IPS-18a (cell line): Measurements from ENCODE around the gene GPR108.
"Not testable (repeated sequence)": the region's sequence is repeated elsewhere in the genome, so short reads cannot be mapped to it uniquely, and the experiment has no call there.

Experiments used
- H3K27ac ChIP-seq: one replicate; pipeline ENCODE4 v1.5.1; 2013; ENCODE audit warnings: low read length
- H3K27me3 ChIP-seq: one replicate; pipeline ENCODE4 v1.6.1; 2013; ENCODE audit warnings: mild to moderate bottlenecking, low read length; ENCODE audit not compliant: control insufficient read depth, insufficient read depth
- H3K36me3 ChIP-seq: one replicate; pipeline ENCODE4 v1.6.1; 2013; ENCODE audit warnings: low read depth, low read length; ENCODE audit not compliant: control insufficient read depth
- H3K4me1 ChIP-seq: one replicate; pipeline ENCODE4 v1.6.1; 2013; ENCODE audit warnings: low read depth, low read length; ENCODE audit not compliant: control insufficient read depth
- H3K4me3 ChIP-seq: one replicate; pipeline ENCODE4 v1.5.1; 2013; ENCODE audit warnings: low read length
- H3K9ac ChIP-seq: one replicate; pipeline ENCODE4 v1.6.1; 2013; ENCODE audit warnings: mild to moderate bottlenecking, low read length, moderate library complexity
- H3K9me3 ChIP-seq: one replicate; pipeline ENCODE4 v1.6.1; 2013; ENCODE audit warnings: low read depth, low read length; ENCODE audit not compliant: control insufficient read depth

The GPR108 gene

DNA sequence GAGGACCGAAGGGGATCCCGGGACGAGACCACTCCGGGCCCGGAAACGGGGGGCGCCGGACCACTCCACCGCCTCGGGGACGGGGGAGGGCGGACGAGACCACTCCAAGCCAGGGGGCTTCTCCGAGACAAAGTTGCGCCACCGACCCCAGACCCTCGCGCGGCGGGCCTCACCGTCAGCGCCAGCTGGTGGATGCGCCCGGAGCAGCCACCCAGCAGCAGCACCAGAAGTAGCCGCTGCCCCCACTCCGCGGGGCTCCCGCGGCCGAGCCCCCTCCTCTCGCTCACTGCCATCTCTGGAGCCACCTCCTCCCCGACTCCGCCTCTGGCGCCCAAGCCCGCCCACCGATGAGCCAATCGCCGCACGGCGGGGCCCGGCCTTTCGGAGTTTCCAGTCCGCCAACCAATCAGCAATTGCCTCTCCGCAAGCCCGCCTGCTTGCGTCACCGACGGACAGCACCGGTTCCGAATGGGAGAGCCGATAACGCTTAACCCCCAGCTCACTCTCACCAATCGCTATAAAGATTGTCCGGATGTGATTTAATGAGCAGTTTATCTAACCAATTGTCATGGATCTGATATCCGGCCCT, at the start of gene GPR108:
GPR108 (minus strand) TSS at position 297 of the 589 bp plus-strand sequence; CDS start at position 293, 4 bp downstream.
- H3K36me3 ChIP-seq: no peaks in the 10 kb centered on the region
- H3K4me3 ChIP-seq: peak within 1 kb of the TSS; percentile 71
- H3K27me3 ChIP-seq: no peaks in the 10 kb centered on the region
- H3K9ac ChIP-seq: peak within 1 kb of the TSS; percentile 62
- peaks cover 40% of the 10 kb centered on the region for H3K4me1 ChIP-seq
- H3K27ac ChIP-seq: peak within 1 kb of the TSS; percentile 74
- H3K9me3 ChIP-seq: no peaks in the 10 kb centered on the region

DNA sequence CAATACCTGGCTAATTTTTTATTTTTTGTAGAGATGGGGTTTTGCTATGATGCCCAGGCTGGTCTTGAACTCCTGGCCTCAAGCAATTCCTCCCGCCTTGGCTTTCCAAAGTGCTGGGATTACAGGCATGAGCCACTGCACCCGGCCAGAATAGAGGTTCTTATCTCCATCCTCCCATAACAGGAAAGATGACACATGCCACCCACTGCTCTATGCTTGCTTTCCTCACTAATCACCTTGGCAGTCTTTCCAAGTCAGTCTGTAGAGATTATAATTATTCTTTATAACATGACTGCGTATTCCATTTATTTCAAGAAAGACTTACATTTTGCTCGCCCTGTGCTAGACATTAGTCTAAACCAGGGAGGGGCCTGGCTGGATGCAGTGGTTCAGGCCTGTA, 41.8 kb upstream of the GPR108 start:
- no peak overlapping the region for H3K27ac ChIP-seq
- H3K36me3 ChIP-seq: no peaks in the 10 kb centered on the region
- no peak overlapping the region for H3K9ac ChIP-seq
- H3K4me1 ChIP-seq: no peaks in the 10 kb centered on the region
- H3K27me3 ChIP-seq: no peaks in the 10 kb centered on the region
- H3K4me3 ChIP-seq: no peak overlapping the region
- no peaks in the 10 kb centered on the region for H3K9me3 ChIP-seq

DNA sequence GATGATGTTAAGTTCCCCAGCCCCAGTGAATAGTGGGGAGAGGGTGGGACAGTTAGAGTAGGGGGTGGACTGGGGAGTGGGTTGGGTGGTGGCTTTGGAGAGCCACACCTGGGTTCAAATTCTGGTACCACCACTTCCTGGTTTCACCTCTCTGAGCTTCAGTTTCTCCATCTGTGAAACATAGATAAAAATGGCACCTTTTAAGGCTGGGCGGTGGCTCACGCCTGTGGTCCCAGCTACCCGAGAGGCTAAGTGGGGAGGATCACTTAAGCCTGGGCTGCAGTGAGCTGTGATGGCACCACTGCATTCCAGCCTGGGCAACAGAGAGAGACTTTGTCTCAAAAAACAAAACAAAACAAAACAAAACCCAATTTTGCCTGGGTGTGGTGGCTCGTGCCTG, 41.0 kb upstream of the GPR108 start:
- no peak overlapping the region for H3K9ac ChIP-seq
- H3K9me3 ChIP-seq: no peaks in the 10 kb centered on the region
- H3K36me3 ChIP-seq: no peaks in the 10 kb centered on the region
- H3K4me3 ChIP-seq: no peak overlapping the region
- H3K4me1 ChIP-seq: peaks cover 3% of the 10 kb centered on the region
- H3K27ac ChIP-seq: no peak overlapping the region
- H3K27me3 ChIP-seq: no peaks in the 10 kb centered on the region

DNA sequence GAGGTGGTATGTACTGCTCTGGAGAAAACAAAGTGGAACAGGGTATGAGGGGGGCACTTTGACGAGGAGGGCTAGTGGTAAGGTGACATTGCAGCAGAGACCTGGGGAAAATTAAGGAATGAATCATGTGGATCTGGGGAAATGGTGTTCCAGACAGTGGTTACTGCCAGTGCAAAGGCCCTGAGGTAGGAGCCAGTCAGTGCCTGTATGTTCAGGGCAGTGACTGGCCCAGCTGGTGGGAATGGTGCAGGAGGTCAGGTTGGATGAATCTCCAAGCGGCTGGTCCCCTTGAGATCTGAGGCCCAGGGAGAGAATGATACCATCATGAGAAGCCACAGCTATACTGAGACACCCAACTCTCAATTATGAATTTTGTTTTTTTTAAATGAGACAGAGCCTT, 40.1 kb upstream of the GPR108 start:
- Histone ChIP-seq H3K27me3 (no peaks in the 10 kb centered on the region), H3K27ac (no peak overlapping the region), H3K4me3 (no peak overlapping the region), H3K9ac (no peak overlapping the region), H3K9me3 (no peaks in the 10 kb centered on the region), H3K4me1 (peaks cover 4% of the 10 kb centered on the region), H3K36me3 (no peaks in the 10 kb centered on the region)

DNA sequence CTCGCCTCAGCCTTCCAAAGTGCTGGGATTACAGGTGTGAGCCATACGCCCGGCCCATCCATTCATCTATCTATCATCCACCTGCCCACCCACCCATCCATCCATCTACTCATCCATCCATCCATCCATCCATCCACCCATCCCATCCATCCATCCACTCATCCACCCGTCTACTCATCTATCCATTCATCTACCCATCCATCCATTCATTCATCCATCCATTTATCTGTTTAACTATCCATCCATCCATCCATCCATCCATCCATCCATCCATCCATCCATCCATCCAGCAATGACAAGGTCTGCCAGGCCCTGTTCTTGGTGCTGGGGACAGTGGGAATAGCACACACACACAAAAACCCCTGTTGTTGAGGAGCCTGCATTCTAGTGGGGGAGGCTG, 39.6 kb upstream of the GPR108 start:
- Histone ChIP-seq H3K27ac (no peak overlapping the region), H3K4me3 (no peak overlapping the region), H3K4me1 (peaks cover 4% of the 10 kb centered on the region), H3K27me3 (no peaks in the 10 kb centered on the region), H3K9ac (no peak overlapping the region), H3K36me3 (no peaks in the 10 kb centered on the region), H3K9me3 (no peaks in the 10 kb centered on the region)

DNA sequence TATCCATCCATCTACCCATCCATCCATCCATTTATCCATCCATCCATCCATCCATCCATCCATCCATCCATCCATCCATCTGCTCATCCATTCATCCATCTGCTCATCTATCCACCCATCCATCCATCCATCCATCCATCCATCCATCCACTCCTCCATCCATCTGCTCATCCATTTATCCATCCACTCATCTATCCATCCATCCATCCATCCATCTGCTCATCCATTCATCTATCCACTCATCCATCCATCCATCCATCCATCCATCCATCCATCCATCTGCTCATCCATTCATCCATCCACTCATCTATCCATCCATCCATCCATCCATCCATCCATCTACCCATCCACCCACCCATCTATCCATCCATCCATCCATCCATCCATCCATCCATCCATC, 38.7 kb upstream of the GPR108 start:
- not testable (repeated sequence) for H3K36me3 ChIP-seq, H3K4me1 ChIP-seq, H3K9ac ChIP-seq, H3K9me3 ChIP-seq, H3K4me3 ChIP-seq, H3K27me3 ChIP-seq, H3K27ac ChIP-seq

DNA sequence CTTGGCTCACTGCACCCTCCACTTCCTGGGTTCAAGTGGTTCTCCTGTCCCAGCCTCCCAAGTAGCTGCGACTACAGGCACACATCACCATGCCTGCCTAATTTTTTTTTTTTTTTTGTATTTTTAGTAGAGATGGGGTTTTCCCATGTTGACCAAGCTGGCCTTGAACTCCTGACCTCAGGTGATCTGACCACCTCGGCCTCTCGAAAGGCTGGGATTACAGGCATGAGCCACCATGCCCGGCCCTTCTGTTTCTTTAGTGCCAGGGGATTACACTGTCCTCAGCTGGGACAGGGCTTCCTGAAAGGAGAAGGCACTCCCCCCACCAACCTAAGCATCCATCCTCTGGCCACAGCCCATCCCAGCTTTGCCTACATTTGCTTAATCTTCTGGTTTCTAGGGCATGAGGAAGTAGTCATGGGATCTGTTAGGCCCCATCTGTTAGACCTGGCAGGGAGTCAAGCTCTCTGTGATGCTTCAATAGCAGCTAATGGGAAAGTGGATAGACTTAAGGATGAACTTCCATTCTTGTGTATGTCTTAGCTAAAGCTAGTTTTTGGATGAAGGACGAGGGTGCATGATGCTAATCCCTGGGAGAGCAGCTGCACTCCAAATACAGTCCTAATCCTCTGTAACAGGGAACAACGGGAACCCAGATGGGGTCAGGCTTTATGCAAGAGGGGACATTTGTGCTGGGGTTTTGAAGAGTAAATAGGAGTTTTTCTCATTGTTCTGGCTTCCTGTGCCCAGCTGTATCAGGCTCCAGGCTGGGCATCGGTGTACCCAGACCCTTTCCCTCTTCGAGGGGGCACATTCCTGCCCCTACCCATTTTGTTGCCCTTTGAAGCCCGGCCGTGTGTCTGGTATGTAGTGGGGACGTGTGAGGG, 37.7 kb upstream of the GPR108 start:
- Histone ChIP-seq H3K27ac (no peak overlapping the region), H3K27me3 (no peaks in the 10 kb centered on the region), H3K4me3 (no peak overlapping the region)

DNA sequence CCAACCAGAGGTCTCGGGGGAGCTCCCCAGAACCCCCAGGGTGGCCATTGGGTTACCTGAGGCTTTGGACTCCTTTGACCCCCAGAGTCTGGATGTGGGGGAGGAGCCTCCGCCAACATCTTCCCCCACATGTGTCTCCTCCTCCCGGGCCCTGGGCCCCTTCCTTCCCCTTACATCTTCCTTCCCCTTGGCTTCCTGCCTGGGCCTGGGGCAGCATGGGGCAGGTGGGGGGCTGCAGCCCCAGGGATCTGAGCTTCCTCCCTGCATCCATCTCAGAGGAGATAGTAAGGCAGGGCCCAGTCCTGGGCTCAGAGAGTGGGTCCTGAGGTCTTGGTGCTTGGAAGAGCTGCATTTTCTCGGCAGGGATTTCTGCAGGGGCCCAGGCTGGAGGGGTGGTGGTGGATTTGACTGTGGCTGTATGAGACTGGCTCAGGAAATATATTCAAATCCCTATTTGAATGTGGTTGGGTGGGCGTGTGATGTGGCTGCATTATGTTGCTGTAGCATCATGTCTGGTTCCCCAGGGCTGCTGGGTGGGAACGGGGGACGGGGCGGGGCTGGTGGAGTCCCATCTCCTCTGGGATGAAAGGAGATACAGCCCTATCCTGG, 36.0 kb upstream of the GPR108 start:
- no peak overlapping the region for H3K27ac ChIP-seq
- no peaks in the 10 kb centered on the region for H3K27me3 ChIP-seq
- peaks cover 4% of the 10 kb centered on the region for H3K4me1 ChIP-seq
- no peak overlapping the region for H3K9ac ChIP-seq
- no peaks in the 10 kb centered on the region for H3K9me3 ChIP-seq
- no peaks in the 10 kb centered on the region for H3K36me3 ChIP-seq
- no peak overlapping the region for H3K4me3 ChIP-seq

More for the DNA sequence above, 37.7 kb upstream of the GPR108 start:
- no peak overlapping the region for H3K9ac ChIP-seq
- H3K9me3 ChIP-seq: no peaks in the 10 kb centered on the region
- H3K36me3 ChIP-seq: no peaks in the 10 kb centered on the region
- peaks cover 4% of the 10 kb centered on the region for H3K4me1 ChIP-seq

DNA sequence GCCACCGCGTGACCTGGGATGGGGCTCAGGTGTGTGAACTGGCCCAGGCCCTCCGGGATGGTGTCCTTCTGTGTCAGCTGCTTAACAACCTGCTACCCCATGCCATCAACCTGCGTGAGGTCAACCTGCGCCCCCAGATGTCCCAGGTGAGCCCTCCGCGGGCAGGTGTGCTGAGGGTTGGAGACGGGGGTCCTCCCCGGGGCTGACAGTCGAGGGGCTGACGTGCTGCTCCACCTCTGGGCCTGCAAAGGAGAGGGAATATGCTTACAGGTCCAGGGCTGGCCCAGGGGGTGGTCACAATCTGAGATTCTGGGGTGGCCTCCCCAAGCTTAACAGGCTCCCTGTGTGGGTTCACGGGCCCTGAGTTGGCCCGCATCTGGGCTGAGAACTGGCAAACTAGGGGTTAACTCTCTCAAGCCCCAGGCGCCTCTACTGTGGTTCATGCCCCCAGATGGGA, 35.5 kb upstream of the GPR108 start:
- H3K4me1 ChIP-seq: peaks cover 4% of the 10 kb centered on the region
- H3K9me3 ChIP-seq: no peaks in the 10 kb centered on the region
- H3K9ac ChIP-seq: no peak overlapping the region
- H3K4me3 ChIP-seq: no peak overlapping the region
- no peaks in the 10 kb centered on the region for H3K27me3 ChIP-seq
- H3K36me3 ChIP-seq: no peaks in the 10 kb centered on the region
- H3K27ac ChIP-seq: no peak overlapping the region

DNA sequence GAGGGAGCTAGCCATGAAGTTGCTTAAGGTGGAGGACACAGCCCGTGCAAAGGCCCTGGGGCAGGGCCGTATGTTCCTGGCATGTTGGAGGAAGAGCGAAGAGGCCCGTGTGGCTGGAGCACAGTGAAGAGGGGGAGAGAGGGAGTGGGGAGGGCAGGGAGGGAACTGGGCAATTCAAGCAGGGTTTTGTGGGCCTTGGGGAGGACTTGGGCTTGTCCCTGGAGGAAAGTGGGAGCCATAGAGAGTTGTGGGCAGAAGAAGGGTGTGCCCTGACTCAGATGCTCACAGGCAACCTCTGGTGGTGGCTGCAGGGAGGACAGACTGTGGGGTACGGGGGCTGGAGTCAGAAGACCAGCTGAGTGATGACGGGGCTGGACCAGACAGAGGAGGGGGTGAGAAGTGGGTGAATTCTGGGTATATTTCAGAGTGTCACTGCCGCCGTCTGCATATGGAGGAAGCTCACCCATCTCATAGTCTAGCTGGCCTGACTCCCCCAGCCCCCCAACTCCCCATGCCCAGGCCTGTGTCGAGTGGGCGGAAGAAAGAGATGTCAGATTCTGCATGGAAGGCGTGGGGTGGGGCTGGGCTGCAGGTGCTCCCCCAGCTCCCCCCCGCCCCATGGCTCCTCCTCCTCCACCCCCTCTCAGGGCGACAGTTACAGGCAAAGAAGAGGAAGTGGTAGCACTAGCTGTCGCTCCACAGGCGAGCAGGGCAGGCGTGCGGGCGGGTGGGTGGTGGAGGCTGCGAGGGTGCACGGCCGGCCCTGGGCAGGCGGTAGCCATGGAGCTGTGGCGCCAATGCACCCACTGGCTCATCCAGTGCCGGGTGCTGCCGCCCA, 34.9 kb upstream of the GPR108 start, which contains the start of gene VAV1:
VAV1 (plus strand) TSS at position 681 of the 838 bp plus-strand sequence; CDS start at position 781, 100 bp downstream.
- H3K36me3 ChIP-seq: no peaks in the 10 kb centered on the region
- no peaks in the 10 kb centered on the region for H3K9me3 ChIP-seq
- H3K4me1 ChIP-seq: peaks cover 4% of the 10 kb centered on the region
- H3K27me3 ChIP-seq: peaks cover under 1% of the 10 kb centered on the region
- H3K4me3 ChIP-seq: no peak within 1 kb of the TSS
- no peak within 1 kb of the TSS for H3K27ac ChIP-seq
- no peak within 1 kb of the TSS for H3K9ac ChIP-seq

DNA sequence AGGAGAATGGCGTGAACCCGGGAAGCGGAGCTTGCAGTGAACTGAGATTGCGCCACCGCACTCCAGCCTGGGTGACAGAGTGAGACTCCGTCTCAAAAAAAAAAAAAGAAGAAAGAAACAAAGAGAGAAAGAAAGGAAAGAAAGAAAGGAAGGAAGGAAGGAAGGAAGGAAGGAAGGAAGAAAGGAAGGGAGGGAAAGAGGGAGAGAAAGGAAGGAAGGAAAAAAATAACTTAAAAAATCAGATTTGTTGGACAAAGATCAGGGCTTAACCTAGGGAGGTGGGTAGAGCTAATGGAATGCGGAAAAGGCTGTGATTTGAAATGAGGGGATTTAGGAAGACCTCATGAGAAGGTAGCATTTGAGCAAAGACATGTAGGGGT, 34.3 kb upstream of the GPR108 start:
- H3K4me3 ChIP-seq, H3K4me1 ChIP-seq, H3K27ac ChIP-seq, H3K36me3 ChIP-seq, H3K9ac ChIP-seq, H3K9me3 ChIP-seq, H3K27me3 ChIP-seq: not testable (repeated sequence)
